Occipital lobe (tissue), 1 donor: ENCODE results near the gene KRT85. TPM values are rescaled to one million over a fixed set of nuclear protein-coding genes. Genes with fewer than 3 reads are reported as not detected.

ENCODE experiments used
- total RNA-seq: library from RNA; depleted of rRNA; stranded (reverse); fragments of >200 nt; gene quantifications from one replicate; pipeline ENCODE4 v1.2.3, GENCODE V29; 2014

KRT85 gene
- total RNA-seq, 1 donor from 2014 or later: not detected

Other genes starting within 250 kb of the KRT85 start
- not detected for gene KRT80, start 175.5 kb downstream of the KRT85 start, total RNA-seq
- gene KRT7, start 134.2 kb downstream of the KRT85 start, total RNA-seq: not detected
- 0.16 TPM for gene KRT86, start 92.8 kb downstream of the KRT85 start, total RNA-seq
- gene KRT81, start 75.9 kb downstream of the KRT85 start, total RNA-seq: not detected
- not detected for gene KRT83, start 46.1 kb downstream of the KRT85 start, total RNA-seq
- not detected for gene KRT84, start 18.2 kb upstream of the KRT85 start, total RNA-seq
- not detected for gene KRT82, start 38.9 kb upstream of the KRT85 start, total RNA-seq
- not detected for gene KRT75, start 66.9 kb upstream of the KRT85 start, total RNA-seq
- gene KRT6B, start 84.7 kb upstream of the KRT85 start, total RNA-seq: 0.16 TPM
- gene KRT6C, start 106.3 kb upstream of the KRT85 start, total RNA-seq: not detected
- gene KRT6A, start 125.8 kb upstream of the KRT85 start, total RNA-seq: 0.62 TPM
- gene KRT5, start 152.9 kb upstream of the KRT85 start, total RNA-seq: 0.62 TPM
- gene KRT71, start 185.7 kb upstream of the KRT85 start, total RNA-seq: not detected
- gene KRT74, start 206.4 kb upstream of the KRT85 start, total RNA-seq: not detected
- not detected for gene KRT72, start 234.0 kb upstream of the KRT85 start, total RNA-seq